ENCODE measurements around the gene TPT1.
A peak's percentile ranks its signal among the peaks of the same experiment; 100 is the strongest.

Gene TPT1

DNA sequence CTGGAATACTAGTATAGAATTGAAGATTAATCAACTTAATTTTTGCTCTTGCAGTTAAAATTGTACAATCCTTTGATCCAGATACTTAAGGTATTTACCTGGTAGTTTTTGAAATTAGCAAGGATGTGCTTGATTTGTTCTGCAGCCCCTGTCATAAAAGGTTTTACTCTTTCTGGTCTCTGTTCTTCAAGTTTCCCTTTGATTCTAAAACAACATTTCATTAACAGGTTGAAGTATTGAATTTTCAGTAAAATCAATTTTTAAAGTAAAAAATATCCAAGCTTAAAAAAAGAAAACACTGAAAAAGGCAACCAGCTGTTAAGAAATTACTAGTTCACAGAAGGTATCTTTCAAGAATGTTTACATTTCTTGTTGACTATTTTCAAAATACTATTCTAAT lies 1.6 kb downstream of the TPT1 start:
- peaks cover 66% of the 10 kb centered on the region for H3K79me2 ChIP-seq (ENCODE audit: insufficient read depth, low read length)
- H3K27ac ChIP-seq (ENCODE audit: low read length) = no peak overlapping the region; the same call in 1 of the 2 replicates
- no peak for DNase-seq
- peak overlapping the region; percentile 99 for H3K9ac ChIP-seq (ENCODE audit: low read depth, low read length)
- no peak for ATAC-seq (ENCODE audit: insufficient read depth, low read depth)
- H3K4me1 ChIP-seq (ENCODE audit: insufficient read depth, low read length) = peaks cover 72% of the 10 kb centered on the region
- H3K4me3 ChIP-seq (ENCODE audit: low read depth in 1 of 2, low read length in 2 of 2) = peak overlapping the region; percentile 77 to 92; a peak in 3 of 4 replicates
- H3K9me3 ChIP-seq (ENCODE audit: insufficient read depth, low read length, severe bottlenecking) = no peaks in the 10 kb centered on the region
- peaks cover 56% of the 10 kb centered on the region for H3K36me3 ChIP-seq (ENCODE audit: insufficient read depth, low read length)
- H3K4me2 ChIP-seq (ENCODE audit: insufficient read depth, low read length) = peak overlapping the region; percentile 85
- H4K20me1 ChIP-seq (ENCODE audit: insufficient read depth, low read length) = peaks cover 61% of the 10 kb centered on the region
- no peak overlapping the region for H2AFZ ChIP-seq (ENCODE audit: low read depth, low read length)
- H3K27me3 ChIP-seq (ENCODE audit: insufficient read depth, low read length, poor library complexity) = no peaks in the 10 kb centered on the region
- no peak for TF ChIP-seq CTCF (IDR thresholded peaks at IDR 0.05; ENCODE audit: borderline replicate concordance, extremely low read depth, low read length, poor library complexity, severe bottlenecking)
- no peak for TF ChIP-seq EZH2 (IDR thresholded peaks at IDR 0.05; ENCODE audit: borderline replicate concordance, low read depth, low read length, severe bottlenecking)

DNA sequence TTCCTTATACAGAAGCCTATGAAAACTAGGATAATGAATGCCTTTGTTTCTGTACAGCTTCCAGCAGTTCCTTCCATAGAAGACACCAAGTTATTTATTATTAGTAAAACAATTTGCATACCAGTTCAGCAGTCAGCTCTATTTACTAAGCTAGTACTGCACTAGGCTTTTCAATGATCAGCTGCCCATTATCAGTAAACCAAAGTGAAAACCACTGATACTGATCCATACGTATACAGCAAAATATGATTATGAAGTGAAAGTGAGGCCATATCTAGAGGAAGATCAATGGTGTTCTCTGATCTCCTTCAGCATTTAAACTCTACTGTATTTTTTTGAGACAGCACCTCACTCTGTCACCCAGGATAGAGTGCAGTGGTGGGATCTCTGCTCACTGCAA lies 3.2 kb downstream of the TPT1 start:
- H4K20me1 ChIP-seq (ENCODE audit: insufficient read depth, low read length) = peaks cover 75% of the 10 kb centered on the region
- no peaks in the 10 kb centered on the region for H3K27me3 ChIP-seq (ENCODE audit: insufficient read depth, low read length, poor library complexity)
- H3K36me3 ChIP-seq (ENCODE audit: insufficient read depth, low read length) = peaks cover 68% of the 10 kb centered on the region
- H3K27ac ChIP-seq (ENCODE audit: low read length) = no peak overlapping the region
- no peak for ATAC-seq (ENCODE audit: insufficient read depth, low read depth)
- no peak for DNase-seq
- no peaks in the 10 kb centered on the region for H3K9me3 ChIP-seq (ENCODE audit: insufficient read depth, low read length, severe bottlenecking)
- no peak overlapping the region for H3K9ac ChIP-seq (ENCODE audit: low read depth, low read length)
- TF ChIP-seq EZH2 (IDR thresholded peaks at IDR 0.05; ENCODE audit: borderline replicate concordance, low read depth, low read length, severe bottlenecking) (no peak), CTCF (IDR thresholded peaks at IDR 0.05; ENCODE audit: borderline replicate concordance, extremely low read depth, low read length, poor library complexity, severe bottlenecking) (no peak)
- H3K79me2 ChIP-seq (ENCODE audit: insufficient read depth, low read length) = peaks cover 65% of the 10 kb centered on the region
- H2AFZ ChIP-seq (ENCODE audit: low read depth, low read length) = no peak overlapping the region
- peak overlapping the region in 1 of 2 experiments; percentile 77; a peak in 1 of 4 replicates for H3K4me3 ChIP-seq (ENCODE audit: low read depth in 1 of 2, low read length in 2 of 2)
- peak overlapping the region; percentile 85 for H3K4me2 ChIP-seq (ENCODE audit: insufficient read depth, low read length)
- peaks cover 80% of the 10 kb centered on the region for H3K4me1 ChIP-seq (ENCODE audit: insufficient read depth, low read length)

DNA sequence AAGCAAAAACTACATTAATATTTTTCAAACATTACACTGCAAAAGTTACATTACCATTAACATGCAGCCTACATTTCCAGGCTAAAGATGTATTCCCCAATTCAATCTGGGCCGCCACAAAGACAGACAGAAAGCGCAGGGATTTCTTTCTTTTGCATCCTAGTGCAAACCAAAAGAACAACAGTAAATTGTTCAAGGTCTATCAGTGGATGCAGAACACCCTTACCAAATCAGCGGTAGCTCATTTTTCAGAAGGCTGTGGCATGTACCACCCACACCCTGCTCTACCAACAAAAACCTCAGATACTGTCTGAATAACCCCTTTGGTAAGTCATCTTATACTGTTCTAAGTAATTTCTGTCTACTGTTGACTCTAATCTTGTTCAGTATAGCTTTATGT lies 3.6 kb downstream of the TPT1 start:
- H3K79me2 ChIP-seq (ENCODE audit: insufficient read depth, low read length) = peaks cover 61% of the 10 kb centered on the region
- no peaks in the 10 kb centered on the region for H3K27me3 ChIP-seq (ENCODE audit: insufficient read depth, low read length, poor library complexity)
- TF ChIP-seq CTCF (IDR thresholded peaks at IDR 0.05; ENCODE audit: borderline replicate concordance, extremely low read depth, low read length, poor library complexity, severe bottlenecking) = no peak
- no peak for TF ChIP-seq EZH2 (IDR thresholded peaks at IDR 0.05; ENCODE audit: borderline replicate concordance, low read depth, low read length, severe bottlenecking)
- ATAC-seq (ENCODE audit: insufficient read depth, low read depth) (no peak), DNase-seq (no peak)
- H2AFZ ChIP-seq (ENCODE audit: low read depth, low read length) = no peak overlapping the region
- H3K27ac ChIP-seq (ENCODE audit: low read length) = no peak overlapping the region
- peaks cover 76% of the 10 kb centered on the region for H3K4me1 ChIP-seq (ENCODE audit: insufficient read depth, low read length)
- H4K20me1 ChIP-seq (ENCODE audit: insufficient read depth, low read length) = peaks cover 79% of the 10 kb centered on the region
- no peaks in the 10 kb centered on the region for H3K9me3 ChIP-seq (ENCODE audit: insufficient read depth, low read length, severe bottlenecking)
- H3K9ac ChIP-seq (ENCODE audit: low read depth, low read length) = no peak overlapping the region
- H3K4me2 ChIP-seq (ENCODE audit: insufficient read depth, low read length) = peak overlapping the region; percentile 85; the same call in 1 of the 2 replicates
- H3K36me3 ChIP-seq (ENCODE audit: insufficient read depth, low read length) = peaks cover 68% of the 10 kb centered on the region
- H3K4me3 ChIP-seq (ENCODE audit: low read depth in 1 of 2, low read length in 2 of 2) = no peak overlapping the region

Measured in DND-41 (cell line).